HepG2 (cell line): ENCODE measurements around the gene CNPPD1. TPM values are rescaled to one million over a fixed set of nuclear protein-coding genes. Genes with fewer than 3 reads are reported as not detected.
A peak's percentile ranks its signal among the peaks of the same experiment; 100 is the strongest.

ENCODE experiments used
- FOXA1 ChIP-seq, 2 experiments: fragments of 450-650 bp in 1 of 2; sonication (generic) in 1 of 2; formaldehyde crosslinking in 1 of 2; IDR thresholded peaks; 2 replicates each; pipeline versions ENCODE4 v1.4.0 to v1.6.1; 2016 to 2020; ENCODE audit warnings: missing genetic modification reagents in 1 of 2
- FOXP1 ChIP-seq, 2 experiments: fragments of 450-650 bp in 1 of 2; IDR thresholded peaks; 2 replicates each; pipeline ENCODE4 v1.6.1; 2017 to 2018; ENCODE audit warnings: antibody characterized with exemption in 1 of 2
- KDM6A ChIP-seq: IDR thresholded peaks from 2 replicates; pipeline ENCODE4 v1.6.1; 2016; ENCODE audit warnings: low read depth
- KLF12 ChIP-seq: sonication (generic); formaldehyde crosslinking; IDR thresholded peaks from 2 replicates; pipeline ENCODE4 v1.4.0; 2020; ENCODE audit warnings: missing genetic modification reagents, borderline replicate concordance
- LCORL ChIP-seq, 2 experiments: fragments of 450-650 bp in 1 of 2; sonication (generic) in 1 of 2; formaldehyde crosslinking in 1 of 2; IDR thresholded peaks; 2 replicates each; pipeline versions ENCODE4 v1.5.0 to v1.6.1; 2017 to 2020; ENCODE audit warnings: antibody characterized with exemption in 1 of 2, missing genetic modification reagents in 1 of 2
- MBNL3 ChIP-seq: fragments of 250-450 bp; sonication (Bioruptor Pico); conservative IDR thresholded peaks from 2 replicates; pipeline ENCODE4 v1.8.0; 2022; ENCODE audit warnings: mild to moderate bottlenecking, inconsistent platforms
- MIXL1 ChIP-seq: IDR thresholded peaks from 2 replicates; pipeline ENCODE4 v1.6.1; 2016
- RARA ChIP-seq: IDR thresholded peaks from 2 replicates; pipeline ENCODE4 v1.6.1; 2016; ENCODE audit warnings: missing genetic modification reagents, missing compliant biosample characterization
- SOX13 ChIP-seq, 3 experiments: fragments of 450-650 bp in 1 of 3; sonication (generic) in 1 of 3; formaldehyde crosslinking in 1 of 3; IDR thresholded peaks in 2 of 3; conservative IDR thresholded peaks in 1 of 3; 2 replicates each; pipeline versions ENCODE4 v1.5.0 to v1.6.1; 2016 to 2020; ENCODE audit warnings: antibody characterized with exemption in 1 of 3, mild to moderate bottlenecking in 1 of 3, missing compliant biosample characterization in 1 of 3, missing genetic modification reagents in 1 of 3, moderate library complexity in 1 of 3
- SRSF9 ChIP-seq: fragments of 200-400 bp; formaldehyde crosslinking; IDR thresholded peaks from 2 replicates; pipeline ENCODE4 v1.6.1; 2018; ENCODE audit warnings: borderline replicate concordance, mild to moderate bottlenecking, low read depth, low read length; ENCODE audit not compliant: insufficient read depth, poor library complexity, severe bottlenecking
- TEAD2 ChIP-seq: sonication (generic); formaldehyde crosslinking; IDR thresholded peaks from 2 replicates; pipeline ENCODE4 v1.9.0; 2021; ENCODE audit warnings: missing genetic modification reagents
- U2AF2 ChIP-seq: fragments of 200-400 bp; formaldehyde crosslinking; IDR thresholded peaks from 2 replicates; pipeline ENCODE4 v1.6.1; 2017; ENCODE audit warnings: low read depth, mild to moderate bottlenecking, low read length
- ZFP82 ChIP-seq: sonication (generic); formaldehyde crosslinking; IDR thresholded peaks from 2 replicates; pipeline ENCODE4 v1.5.1; 2020; ENCODE audit warnings: mild to moderate bottlenecking, missing genetic modification reagents, borderline replicate concordance
- ZNF367 ChIP-seq: sonication (generic); formaldehyde crosslinking; IDR thresholded peaks from 2 replicates; pipeline ENCODE4 v1.4.0; 2020; ENCODE audit warnings: missing genetic modification reagents, borderline replicate concordance
- ZNF484 ChIP-seq: sonication (generic); formaldehyde crosslinking; IDR thresholded peaks from 2 replicates; pipeline ENCODE4 v1.5.1; 2020; ENCODE audit warnings: mild to moderate bottlenecking, low read depth, missing genetic modification reagents, borderline replicate concordance
- polyA plus RNA-seq, 8 experiments: library from polyadenylated mRNA; depleted of rRNA in 3 of 8; stranded (reverse) in 7 of 8; unstranded in 1 of 8; fragments of >200 nt; fragmentation: Illumina TruSeq in 4 of 8; extraction: Trizol in 4 of 8; gene quantifications; 2 replicates each; pipeline versions ENCODE4 v1.2.1 to v1.2.3, GENCODE V29; 2011 to 2016; ENCODE audit warnings: low read depth in 4 of 8, missing spikeins in 1 of 8, mixed read lengths in 1 of 8; ENCODE audit not compliant: insufficient read depth in 1 of 8
- total RNA-seq, 5 experiments: library from RNA; depleted of rRNA; stranded (reverse); fragments of >200 nt; fragmentation: Illumina TruSeq; extraction: Trizol; gene quantifications; 2 replicates each; pipeline ENCODE4 v1.2.3, GENCODE V29; 2016; ENCODE audit warnings: low read depth in 1 of 5
- TF ChIP-seq, protein P1 (sequence below): sonication (generic); formaldehyde crosslinking; IDR thresholded peaks from 2 replicates; pipeline ENCODE4 v1.8.0; 2022; ENCODE audit warnings: missing genetic modification reagents, mild to moderate bottlenecking, borderline replicate concordance
- TF ChIP-seq, protein P2 (sequence below): sonication (generic); formaldehyde crosslinking; IDR thresholded peaks from 2 replicates; pipeline ENCODE4 v1.5.0; 2020; ENCODE audit warnings: mild to moderate bottlenecking, missing genetic modification reagents
- TF ChIP-seq, protein P3 (sequence below): sonication (generic); formaldehyde crosslinking; IDR thresholded peaks from 2 replicates; pipeline ENCODE4 v1.5.0; 2020; ENCODE audit warnings: mild to moderate bottlenecking, missing genetic modification reagents, borderline replicate concordance

The CNPPD1 gene
- total and polyA plus RNA-seq, 2 of the 13 experiments (the other 11 are each of a cell fraction or from before 2014, with no cell fraction given) = 35.5 to 49.4 TPM

DNA sequence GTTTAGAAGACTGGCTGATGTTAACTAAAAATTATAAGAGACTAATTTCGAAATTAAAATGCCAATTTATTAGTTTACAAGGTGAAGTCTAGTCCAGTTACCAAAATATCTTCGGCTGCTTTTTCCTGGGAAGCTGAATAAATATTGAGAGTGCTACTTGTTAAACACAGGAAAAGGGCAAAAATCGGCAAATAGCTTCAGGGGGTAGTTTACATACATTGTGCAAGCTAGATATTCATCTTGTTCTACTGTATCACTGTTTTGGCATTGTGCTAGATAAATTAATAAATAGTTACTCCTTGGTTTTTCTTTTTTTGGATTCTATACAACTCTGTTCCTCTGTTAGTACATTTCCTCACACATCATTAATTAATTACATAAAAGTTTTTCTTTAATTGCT is 45.4 kb downstream of the CNPPD1 start (continued):
- TF ChIP-seq, protein P1, sequence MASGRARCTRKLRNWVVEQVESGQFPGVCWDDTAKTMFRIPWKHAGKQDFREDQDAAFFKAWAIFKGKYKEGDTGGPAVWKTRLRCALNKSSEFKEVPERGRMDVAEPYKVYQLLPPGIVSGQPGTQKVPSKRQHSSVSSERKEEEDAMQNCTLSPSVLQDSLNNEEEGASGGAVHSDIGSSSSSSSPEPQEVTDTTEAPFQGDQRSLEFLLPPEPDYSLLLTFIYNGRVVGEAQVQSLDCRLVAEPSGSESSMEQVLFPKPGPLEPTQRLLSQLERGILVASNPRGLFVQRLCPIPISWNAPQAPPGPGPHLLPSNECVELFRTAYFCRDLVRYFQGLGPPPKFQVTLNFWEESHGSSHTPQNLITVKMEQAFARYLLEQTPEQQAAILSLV (CRISPR knock-in tag) = no peak
- TF ChIP-seq, protein P2, sequence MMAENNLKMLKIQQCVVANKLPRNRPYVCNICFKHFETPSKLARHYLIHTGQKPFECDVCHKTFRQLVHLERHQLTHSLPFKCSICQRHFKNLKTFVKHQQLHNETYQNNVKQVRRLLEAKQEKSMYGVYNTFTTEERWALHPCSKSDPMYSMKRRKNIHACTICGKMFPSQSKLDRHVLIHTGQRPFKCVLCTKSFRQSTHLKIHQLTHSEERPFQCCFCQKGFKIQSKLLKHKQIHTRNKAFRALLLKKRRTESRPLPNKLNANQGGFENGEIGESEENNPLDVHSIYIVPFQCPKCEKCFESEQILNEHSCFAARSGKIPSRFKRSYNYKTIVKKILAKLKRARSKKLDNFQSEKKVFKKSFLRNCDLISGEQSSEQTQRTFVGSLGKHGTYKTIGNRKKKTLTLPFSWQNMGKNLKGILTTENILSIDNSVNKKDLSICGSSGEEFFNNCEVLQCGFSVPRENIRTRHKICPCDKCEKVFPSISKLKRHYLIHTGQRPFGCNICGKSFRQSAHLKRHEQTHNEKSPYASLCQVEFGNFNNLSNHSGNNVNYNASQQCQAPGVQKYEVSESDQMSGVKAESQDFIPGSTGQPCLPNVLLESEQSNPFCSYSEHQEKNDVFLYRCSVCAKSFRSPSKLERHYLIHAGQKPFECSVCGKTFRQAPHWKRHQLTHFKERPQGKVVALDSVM (CRISPR knock-in tag) = no peak
- TF ChIP-seq SRSF9 (no peak), MBNL3 (CRISPR knock-in tag) (no peak), MIXL1 (CRISPR knock-in tag) (0 out of 2 replicates have a peak, but pooled peaks have one; percentile 24), ZNF367 (CRISPR knock-in tag) (no peak), LCORL (IDR thresholded peaks at IDR 0.05) (no peak), LCORL (CRISPR knock-in tag; IDR thresholded peaks at IDR 0.05) (no peak), RARA (CRISPR knock-in tag) (peak; percentile 68), KDM6A (CRISPR knock-in tag) (no peak), SOX13 (IDR thresholded peaks at IDR 0.05) (no peak), SOX13 (CRISPR knock-in tag; conservative IDR thresholded peaks at IDR 0.05 in 1 of 2, IDR thresholded peaks at IDR 0.05 in 1 of 2) (peak in 1 of 2 experiments; percentile 65; a peak in 1 of 4 replicates), KLF12 (CRISPR knock-in tag) (no peak), U2AF2 (no peak), FOXP1 (IDR thresholded peaks at IDR 0.05) (no peak), FOXP1 (CRISPR knock-in tag; IDR thresholded peaks at IDR 0.05) (peak; percentile 42; the same call in 1 of the 2 replicates), FOXA1 (IDR thresholded peaks at IDR 0.05) (no peak), FOXA1 (CRISPR knock-in tag; IDR thresholded peaks at IDR 0.05) (peak; percentile 51; the same call in 1 of the 2 replicates), TEAD2 (no peak), ZFP82 (CRISPR knock-in tag) (no peak), ZNF484 (CRISPR knock-in tag) (no peak)
- TF ChIP-seq, protein P3, sequence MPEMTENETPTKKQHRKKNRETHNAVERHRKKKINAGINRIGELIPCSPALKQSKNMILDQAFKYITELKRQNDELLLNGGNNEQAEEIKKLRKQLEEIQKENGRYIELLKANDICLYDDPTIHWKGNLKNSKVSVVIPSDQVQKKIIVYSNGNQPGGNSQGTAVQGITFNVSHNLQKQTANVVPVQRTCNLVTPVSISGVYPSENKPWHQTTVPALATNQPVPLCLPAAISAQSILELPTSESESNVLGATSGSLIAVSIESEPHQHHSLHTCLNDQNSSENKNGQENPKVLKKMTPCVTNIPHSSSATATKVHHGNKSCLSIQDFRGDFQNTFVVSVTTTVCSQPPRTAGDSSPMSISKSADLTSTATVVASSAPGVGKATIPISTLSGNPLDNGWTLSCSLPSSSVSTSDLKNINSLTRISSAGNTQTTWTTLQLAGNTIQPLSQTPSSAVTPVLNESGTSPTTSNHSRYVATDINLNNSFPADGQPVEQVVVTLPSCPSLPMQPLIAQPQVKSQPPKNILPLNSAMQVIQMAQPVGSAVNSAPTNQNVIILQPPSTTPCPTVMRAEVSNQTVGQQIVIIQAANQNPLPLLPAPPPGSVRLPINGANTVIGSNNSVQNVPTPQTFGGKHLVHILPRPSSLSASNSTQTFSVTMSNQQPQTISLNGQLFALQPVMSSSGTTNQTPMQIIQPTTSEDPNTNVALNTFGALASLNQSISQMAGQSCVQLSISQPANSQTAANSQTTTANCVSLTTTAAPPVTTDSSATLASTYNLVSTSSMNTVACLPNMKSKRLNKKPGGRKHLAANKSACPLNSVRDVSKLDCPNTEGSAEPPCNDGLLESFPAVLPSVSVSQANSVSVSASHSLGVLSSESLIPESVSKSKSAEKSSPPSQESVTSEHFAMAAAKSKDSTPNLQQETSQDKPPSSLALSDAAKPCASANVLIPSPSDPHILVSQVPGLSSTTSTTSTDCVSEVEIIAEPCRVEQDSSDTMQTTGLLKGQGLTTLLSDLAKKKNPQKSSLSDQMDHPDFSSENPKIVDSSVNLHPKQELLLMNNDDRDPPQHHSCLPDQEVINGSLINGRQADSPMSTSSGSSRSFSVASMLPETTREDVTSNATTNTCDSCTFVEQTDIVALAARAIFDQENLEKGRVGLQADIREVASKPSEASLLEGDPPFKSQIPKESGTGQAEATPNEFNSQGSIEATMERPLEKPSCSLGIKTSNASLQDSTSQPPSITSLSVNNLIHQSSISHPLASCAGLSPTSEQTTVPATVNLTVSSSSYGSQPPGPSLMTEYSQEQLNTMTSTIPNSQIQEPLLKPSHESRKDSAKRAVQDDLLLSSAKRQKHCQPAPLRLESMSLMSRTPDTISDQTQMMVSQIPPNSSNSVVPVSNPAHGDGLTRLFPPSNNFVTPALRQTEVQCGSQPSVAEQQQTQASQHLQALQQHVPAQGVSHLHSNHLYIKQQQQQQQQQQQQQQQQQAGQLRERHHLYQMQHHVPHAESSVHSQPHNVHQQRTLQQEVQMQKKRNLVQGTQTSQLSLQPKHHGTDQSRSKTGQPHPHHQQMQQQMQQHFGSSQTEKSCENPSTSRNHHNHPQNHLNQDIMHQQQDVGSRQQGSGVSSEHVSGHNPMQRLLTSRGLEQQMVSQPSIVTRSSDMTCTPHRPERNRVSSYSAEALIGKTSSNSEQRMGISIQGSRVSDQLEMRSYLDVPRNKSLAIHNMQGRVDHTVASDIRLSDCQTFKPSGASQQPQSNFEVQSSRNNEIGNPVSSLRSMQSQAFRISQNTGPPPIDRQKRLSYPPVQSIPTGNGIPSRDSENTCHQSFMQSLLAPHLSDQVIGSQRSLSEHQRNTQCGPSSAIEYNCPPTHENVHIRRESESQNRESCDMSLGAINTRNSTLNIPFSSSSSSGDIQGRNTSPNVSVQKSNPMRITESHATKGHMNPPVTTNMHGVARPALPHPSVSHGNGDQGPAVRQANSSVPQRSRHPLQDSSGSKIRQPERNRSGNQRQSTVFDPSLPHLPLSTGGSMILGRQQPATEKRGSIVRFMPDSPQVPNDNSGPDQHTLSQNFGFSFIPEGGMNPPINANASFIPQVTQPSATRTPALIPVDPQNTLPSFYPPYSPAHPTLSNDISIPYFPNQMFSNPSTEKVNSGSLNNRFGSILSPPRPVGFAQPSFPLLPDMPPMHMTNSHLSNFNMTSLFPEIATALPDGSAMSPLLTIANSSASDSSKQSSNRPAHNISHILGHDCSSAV (CRISPR knock-in tag) = no peak
